Astrocyte of the spinal cord (primary cell): ENCODE data around the gene SLC8A1.

Experiments
- DNase-seq: peaks from one replicate; pipeline ENCODE4 v3.0.0; 2011; ENCODE audit warnings: low read depth, low spot score
- H3K4me3 ChIP-seq: 2 replicates; pipeline ENCODE4 v1.5.1; 2011; ENCODE audit warnings: low read depth, mild to moderate bottlenecking, low read length, moderate library complexity
- CTCF ChIP-seq: IDR thresholded peaks from 2 replicates; pipeline ENCODE4 v1.5.1; 2012; ENCODE audit warnings: low read depth, mild to moderate bottlenecking, low read length, inconsistent platforms
- in situ Hi-C: cut with HindIII; loops from 2 replicates; pipeline ENCODE4 v1.10.0; 2017; ENCODE audit warnings: low sequenced_read_pairs

SLC8A1 gene

DNA sequence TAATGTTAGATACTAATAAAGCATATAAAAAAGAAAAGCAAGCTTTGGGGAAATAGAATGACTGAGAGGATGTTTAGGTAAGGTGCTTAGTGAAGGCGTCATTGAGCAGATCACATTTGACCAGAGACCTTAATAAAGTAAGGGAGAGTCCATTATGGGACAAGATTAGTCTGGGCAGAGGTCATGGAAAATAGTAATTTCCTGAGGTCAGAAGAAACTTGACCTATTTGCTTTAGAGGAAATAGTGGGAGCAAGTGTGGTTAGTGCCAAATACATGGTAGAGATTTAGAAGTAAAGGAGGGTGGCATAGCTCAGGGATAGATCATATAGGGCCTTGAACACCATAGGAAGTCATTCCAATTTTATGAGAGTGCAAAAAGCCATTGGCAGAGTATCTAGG, 24.5 kb upstream of the SLC8A1 start:
- in situ Hi-C loops = no loop called here
- DNase-seq = no peak
- no peak overlapping the region for H3K4me3 ChIP-seq
- TF ChIP-seq CTCF = no peak

DNA sequence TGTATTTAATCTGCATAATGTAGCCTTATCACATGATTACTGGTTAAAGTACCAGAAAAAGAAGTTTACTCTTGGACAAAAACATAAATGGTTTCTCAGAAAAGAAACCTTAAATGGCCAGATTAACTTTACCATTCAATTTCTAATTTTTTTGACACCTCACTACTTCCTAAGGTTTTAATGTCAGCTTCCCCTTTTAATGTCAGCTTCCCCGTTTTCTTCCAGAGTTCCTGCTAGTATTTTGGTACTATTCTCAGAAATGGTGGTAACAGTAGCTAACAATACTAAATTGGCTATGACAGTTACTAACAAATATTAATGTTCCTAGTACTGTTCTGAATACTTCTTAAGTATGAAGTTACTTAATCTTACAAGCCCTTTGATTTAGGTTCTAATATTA, 22.4 kb upstream of the SLC8A1 start:
- in situ Hi-C loops = no loop called here
- no peak overlapping the region for H3K4me3 ChIP-seq
- TF ChIP-seq CTCF = no peak
- DNase-seq = no peak

DNA sequence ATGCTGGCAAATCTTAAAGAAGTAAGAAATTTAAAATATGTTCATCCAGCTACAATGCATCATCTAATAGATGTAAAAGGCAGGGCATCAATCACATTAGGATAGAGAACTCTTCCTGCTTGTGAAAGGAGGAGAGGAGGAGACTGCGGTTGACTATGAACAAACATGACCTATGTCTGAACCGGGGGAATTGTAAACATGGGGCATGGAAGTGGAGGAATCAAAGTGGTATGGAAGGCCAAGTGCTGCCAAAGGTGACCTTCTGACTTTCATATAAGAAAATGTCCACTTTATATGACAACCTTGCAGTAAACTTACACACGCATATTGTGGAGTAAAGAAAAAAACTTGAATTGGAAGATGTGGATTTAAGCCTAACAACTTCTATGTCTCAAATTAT, 20.0 kb upstream of the SLC8A1 start:
- in situ Hi-C loops = no loop called here
- no peak overlapping the region for H3K4me3 ChIP-seq
- DNase-seq = no peak
- TF ChIP-seq CTCF = no peak

DNA sequence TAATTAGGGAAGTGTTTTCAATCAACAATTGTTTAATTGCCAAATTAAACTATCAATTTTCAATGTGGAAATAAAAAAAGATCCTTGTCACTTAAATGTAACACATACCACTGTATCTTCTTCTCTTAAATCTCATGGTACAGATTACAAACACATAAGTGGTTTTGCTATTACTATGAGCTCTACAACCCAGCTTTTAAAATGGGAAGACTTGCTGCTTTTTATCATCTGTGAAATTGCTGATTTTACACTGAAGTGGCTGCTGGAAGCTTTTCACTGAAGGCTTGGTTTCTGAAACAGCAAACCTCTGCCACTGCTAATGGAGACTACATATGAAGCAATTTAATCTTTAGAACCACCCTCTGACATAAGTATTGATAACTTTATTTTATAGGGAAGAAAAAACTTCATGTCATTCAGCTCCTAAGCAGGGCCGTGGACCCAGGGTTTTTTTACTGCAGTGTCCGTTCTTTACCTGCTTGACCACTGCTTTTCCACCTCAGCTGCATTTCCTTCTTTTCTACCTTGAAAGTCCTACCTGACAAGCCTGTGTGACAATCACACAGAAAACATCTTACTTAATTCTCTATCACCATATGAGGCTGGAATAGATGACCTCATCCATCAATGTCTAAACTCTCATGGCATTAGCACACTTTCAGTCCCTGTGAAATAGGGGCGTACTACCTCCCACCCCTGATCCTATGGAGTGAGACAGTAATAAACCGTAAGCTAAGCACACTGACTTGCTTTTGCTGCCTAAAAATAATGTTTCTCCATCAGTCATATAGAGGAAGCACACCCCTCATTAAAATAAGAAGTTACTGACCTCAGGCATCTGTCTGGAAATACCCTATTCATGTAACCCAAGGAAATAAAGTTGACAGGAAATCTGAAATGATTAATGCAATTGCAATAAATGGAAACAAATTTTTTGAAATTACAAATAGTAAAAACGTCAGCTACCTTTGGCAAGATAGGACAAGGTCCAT, 19.2 kb upstream of the SLC8A1 start:
- in situ Hi-C loops = no loop called here
- DNase-seq = no peak
- no peak for TF ChIP-seq CTCF
- H3K4me3 ChIP-seq = no peak overlapping the region

GRCh38 chr2:40466935-40467572, 15.2 kb upstream of the SLC8A1 start:
- in situ Hi-C loops = no loop called here
- H3K4me3 ChIP-seq = no peak overlapping the region
- DNase-seq = no peak
- TF ChIP-seq CTCF = no peak

DNA sequence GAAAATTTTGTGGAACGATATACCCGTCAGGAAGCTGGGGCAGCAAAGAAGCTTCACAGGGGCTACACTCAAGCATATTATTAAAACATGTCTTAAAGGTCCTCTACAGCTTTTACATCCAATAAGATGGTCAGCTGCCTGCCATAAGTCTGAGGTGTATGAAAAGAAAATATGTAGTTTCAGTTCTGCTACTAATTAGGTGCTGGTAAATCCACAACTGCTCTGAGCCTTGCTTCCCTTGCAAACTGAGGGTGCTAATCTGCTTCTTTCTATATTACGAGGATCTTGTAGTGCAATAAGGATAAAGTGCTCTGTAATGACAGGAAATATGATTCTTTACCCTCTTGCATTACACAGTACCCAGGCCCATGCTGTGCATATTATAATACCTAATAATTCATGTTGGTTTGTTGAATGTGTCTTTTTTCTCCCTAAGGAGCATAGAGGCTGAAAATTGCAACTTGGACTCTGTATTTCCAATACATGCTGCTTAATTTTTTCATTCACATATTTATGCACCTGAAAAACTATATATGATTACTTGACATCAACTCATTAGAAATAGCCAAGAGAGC, 14.5 kb upstream of the SLC8A1 start:
- TF ChIP-seq CTCF = no peak

More for the DNA sequence above, 14.5 kb upstream of the SLC8A1 start:
- H3K4me3 ChIP-seq = no peak overlapping the region
- no peak for DNase-seq
- in situ Hi-C loops = no loop called here
